Muscle layer of colon (tissue), 2 donors: Measurements from ENCODE around the gene ANKRD17.
"Not testable (repeated sequence)": the region's sequence is repeated elsewhere in the genome, so short reads cannot be mapped to it uniquely, and the experiment has no call there.

Experiments
- H3K27ac ChIP-seq: one replicate; pipeline ENCODE4 v1.7.0; 2013; ENCODE audit warnings: low read depth, mild to moderate bottlenecking, low read length, moderate library complexity
- H3K27me3 ChIP-seq, 2 donors: one replicate each; pipeline ENCODE4 v1.7.0; 2013; ENCODE audit warnings: low read length in 2 of 2, mild to moderate bottlenecking in 2 of 2; ENCODE audit not compliant: insufficient read depth in 2 of 2, control insufficient read depth in 1 of 2
- H3K36me3 ChIP-seq: one replicate; pipeline ENCODE4 v1.7.0; 2013; ENCODE audit warnings: mild to moderate bottlenecking, low read length; ENCODE audit not compliant: insufficient read depth
- H3K4me1 ChIP-seq: one replicate; pipeline ENCODE4 v1.7.0; 2013; ENCODE audit warnings: mild to moderate bottlenecking, low read length; ENCODE audit not compliant: insufficient read depth
- H3K4me3 ChIP-seq, 2 donors: one replicate each; pipeline ENCODE4 v1.7.0; 2013; ENCODE audit warnings: low read length in 2 of 2, low read depth in 1 of 2, mild to moderate bottlenecking in 1 of 2, moderate library complexity in 1 of 2
- H3K9ac ChIP-seq: one replicate; pipeline ENCODE4 v1.7.0; 2013; ENCODE audit warnings: low read length
- H3K9me3 ChIP-seq: one replicate; pipeline ENCODE4 v1.7.0; 2013; ENCODE audit warnings: mild to moderate bottlenecking, low read length
- donor health status: abdominal sarcoma.
- donor health status: Adenocarcinoma of cecum.

Gene ANKRD17

DNA sequence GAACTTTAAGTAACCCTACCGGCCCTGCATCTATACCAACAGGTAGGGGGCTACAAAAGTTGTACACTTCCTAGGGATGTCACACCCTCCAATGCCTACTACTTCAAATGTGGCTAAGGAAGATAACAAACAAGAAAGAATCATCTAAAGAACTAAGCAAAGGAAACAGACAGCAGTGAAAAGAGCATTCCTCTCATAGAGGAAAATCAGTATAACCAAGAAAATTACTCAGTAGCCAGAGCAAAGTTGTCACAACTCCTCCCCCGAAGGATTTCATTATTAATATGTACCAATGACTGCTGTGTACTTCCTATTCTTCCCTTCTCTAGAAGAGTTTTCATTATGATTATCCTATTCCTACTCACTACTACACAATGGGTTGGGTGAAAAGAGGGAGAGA is 12.6 kb downstream of the ANKRD17 start:
- H3K36me3 ChIP-seq, result no peaks in the 10 kb centered on the region
- H3K4me3 ChIP-seq, result no peak overlapping the region
- no peak overlapping the region for H3K27ac ChIP-seq
- no peaks in the 10 kb centered on the region for H3K9me3 ChIP-seq
- peaks cover 14% of the 10 kb centered on the region for H3K4me1 ChIP-seq
- no peak overlapping the region for H3K9ac ChIP-seq
- no peaks in the 10 kb centered on the region for H3K27me3 ChIP-seq

DNA sequence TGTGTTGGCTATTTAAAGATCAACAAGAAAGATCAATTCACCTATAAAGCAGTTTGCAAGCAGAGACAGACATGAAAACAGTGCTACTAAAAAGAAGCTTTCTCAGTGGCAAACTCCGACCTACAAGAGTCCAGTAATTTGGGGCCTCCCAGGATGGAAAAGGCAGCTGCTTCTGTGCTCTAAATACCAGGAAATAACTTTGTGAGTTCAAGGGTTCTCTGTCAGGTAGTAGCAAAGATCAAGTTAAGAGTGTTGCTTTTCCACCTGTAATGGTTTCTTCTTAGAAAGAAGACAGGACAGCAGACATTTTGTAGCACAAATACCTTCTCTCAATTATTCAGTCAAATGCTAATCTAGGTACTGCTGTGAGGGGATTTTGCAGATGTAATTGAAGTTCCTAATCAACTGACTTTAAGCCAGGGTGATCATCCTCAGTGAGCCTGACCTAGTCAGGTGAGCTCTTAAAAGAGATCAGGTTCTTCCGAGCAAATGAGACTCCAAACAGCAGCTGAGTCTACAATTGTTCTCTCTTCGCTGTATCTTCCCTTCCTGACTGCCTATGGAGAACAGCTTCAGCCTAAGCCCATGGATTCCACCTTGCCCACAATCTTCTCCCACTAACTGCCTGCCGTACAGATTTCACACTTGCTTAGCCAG is 13.5 kb downstream of the ANKRD17 start:
- H3K27ac ChIP-seq, result no peak overlapping the region
- peaks cover 14% of the 10 kb centered on the region for H3K4me1 ChIP-seq
- H3K36me3 ChIP-seq, result no peaks in the 10 kb centered on the region
- H3K9me3 ChIP-seq, result no peaks in the 10 kb centered on the region
- no peak overlapping the region for H3K9ac ChIP-seq
- H3K4me3 ChIP-seq, result no peak overlapping the region
- no peaks in the 10 kb centered on the region for H3K27me3 ChIP-seq

DNA sequence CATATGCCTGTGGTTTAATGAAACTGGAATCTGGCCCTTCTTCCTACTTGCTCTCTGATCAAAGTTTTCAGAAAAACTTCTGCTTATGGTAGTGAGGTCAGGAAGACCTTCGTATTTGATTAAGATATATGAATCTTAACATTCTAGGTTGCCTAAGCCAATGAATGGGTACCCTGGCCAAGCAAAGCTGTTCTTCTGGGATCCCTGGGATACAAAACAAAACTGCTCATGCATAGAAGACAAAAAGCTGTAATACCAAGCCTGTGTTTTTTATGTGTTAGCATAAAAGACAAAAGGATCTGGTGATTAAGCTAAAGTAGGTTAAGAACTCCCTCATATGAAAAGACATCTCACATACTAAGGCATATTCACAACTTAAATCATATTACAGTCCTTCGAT is 21.6 kb downstream of the ANKRD17 start:
- H3K9ac ChIP-seq, result no peak overlapping the region
- peaks cover 10% of the 10 kb centered on the region for H3K36me3 ChIP-seq
- no peak overlapping the region for H3K27ac ChIP-seq

DNA sequence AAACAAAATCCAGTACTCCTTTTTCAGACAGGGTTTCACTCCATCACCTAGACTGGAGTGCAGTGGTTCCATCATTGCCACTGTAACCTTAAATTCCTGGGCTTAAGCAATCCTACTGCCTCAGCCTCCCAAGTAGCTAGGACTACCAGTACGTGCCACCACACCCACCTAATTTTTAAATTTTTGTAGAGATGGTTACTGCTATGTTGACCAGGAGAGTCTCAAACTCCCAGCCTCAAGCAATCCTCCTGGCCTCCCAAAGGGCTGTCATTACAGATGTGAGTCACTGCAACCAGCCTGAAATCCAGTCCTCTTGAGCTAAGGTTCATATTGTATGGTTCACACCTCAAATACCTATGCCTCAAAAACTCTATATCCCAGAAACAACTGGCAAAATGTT is 22.4 kb downstream of the ANKRD17 start:
- Histone ChIP-seq H3K4me1 (peaks cover 9% of the 10 kb centered on the region), H3K4me3 (no peak overlapping the region), H3K27me3 (no peaks in the 10 kb centered on the region), H3K27ac (no peak overlapping the region), H3K9ac (no peak overlapping the region), H3K36me3 (peaks cover 10% of the 10 kb centered on the region), H3K9me3 (no peaks in the 10 kb centered on the region)

More for the DNA sequence above, 21.6 kb downstream of the ANKRD17 start:
- no peaks in the 10 kb centered on the region for H3K9me3 ChIP-seq
- no peaks in the 10 kb centered on the region for H3K27me3 ChIP-seq
- no peak overlapping the region for H3K4me3 ChIP-seq
- H3K4me1 ChIP-seq, result peaks cover 9% of the 10 kb centered on the region

DNA sequence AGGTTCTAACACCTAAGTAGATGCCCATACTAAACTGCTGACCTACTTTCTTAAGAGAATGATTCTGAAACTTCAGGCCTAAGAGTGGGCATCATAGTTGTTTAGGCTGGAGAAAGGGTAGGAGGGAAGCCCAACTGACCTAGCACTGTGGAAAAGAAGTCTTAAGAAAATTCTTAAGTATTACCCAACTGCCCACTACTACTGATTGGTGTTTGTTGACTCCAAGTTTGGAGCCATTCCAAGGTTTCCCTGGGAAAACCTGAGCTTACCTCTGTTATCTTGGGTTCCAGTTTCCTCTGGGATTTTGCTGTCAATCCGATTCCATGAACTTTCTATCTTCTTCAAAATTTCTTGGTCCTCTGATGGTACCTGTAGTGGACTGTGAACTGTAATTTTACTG is 23.9 kb downstream of the ANKRD17 start:
- H3K9ac ChIP-seq, result no peak overlapping the region
- H3K36me3 ChIP-seq, result peaks cover 10% of the 10 kb centered on the region
- no peak overlapping the region for H3K27ac ChIP-seq
- H3K9me3 ChIP-seq, result no peaks in the 10 kb centered on the region
- no peaks in the 10 kb centered on the region for H3K27me3 ChIP-seq
- H3K4me3 ChIP-seq, result no peak overlapping the region
- H3K4me1 ChIP-seq, result peaks cover 9% of the 10 kb centered on the region

DNA sequence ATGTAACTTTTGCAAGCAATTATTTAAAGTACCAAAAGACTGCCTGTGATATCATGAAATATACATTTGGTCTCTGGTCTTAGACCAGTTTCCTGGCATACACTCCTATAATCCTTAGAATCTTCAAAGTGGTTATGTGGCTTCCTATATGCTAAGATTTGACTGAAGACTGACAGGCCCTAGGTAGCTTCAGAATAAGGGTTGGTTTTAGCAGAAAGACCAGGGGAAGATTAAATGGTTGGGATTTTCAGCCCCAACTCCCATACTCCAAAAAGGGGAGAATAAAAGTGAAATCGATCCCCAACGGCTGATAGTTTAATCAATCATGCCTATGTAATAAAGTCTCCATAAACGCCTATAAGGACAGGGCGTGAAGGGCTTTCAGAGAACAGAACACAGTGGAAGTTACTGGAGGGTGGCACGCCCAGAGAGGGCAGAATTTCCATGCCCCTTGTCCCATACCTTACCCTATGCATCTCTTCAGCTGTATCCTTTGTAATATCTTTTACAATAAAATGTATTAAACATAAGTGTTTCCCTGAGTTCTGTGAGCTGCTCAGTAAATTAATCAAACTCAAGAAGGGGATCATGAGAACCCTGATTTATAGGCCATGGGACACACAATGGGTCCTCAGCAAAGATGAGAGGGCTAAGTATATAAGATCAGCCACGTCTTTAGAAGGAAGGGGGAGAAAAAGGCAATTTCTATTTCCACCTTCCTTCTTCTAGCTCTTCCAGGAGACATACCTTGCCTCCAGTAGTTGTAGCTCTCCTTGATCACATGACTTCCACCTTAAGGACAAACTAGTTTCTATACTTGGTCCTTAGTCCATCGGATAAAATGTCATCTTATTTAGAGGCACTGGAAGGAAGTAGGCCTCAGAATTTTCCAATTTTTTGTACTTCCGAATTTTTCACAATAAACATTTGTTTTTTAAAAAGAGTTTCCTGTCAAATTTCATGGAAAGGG is 26.8 kb downstream of the ANKRD17 start:
- Histone ChIP-seq H3K4me3 (no peak overlapping the region), H3K27ac (no peak overlapping the region), H3K4me1 (no peaks in the 10 kb centered on the region), H3K9me3 (no peaks in the 10 kb centered on the region), H3K36me3 (peaks cover 10% of the 10 kb centered on the region), H3K9ac (no peak overlapping the region), H3K27me3 (no peaks in the 10 kb centered on the region)

DNA sequence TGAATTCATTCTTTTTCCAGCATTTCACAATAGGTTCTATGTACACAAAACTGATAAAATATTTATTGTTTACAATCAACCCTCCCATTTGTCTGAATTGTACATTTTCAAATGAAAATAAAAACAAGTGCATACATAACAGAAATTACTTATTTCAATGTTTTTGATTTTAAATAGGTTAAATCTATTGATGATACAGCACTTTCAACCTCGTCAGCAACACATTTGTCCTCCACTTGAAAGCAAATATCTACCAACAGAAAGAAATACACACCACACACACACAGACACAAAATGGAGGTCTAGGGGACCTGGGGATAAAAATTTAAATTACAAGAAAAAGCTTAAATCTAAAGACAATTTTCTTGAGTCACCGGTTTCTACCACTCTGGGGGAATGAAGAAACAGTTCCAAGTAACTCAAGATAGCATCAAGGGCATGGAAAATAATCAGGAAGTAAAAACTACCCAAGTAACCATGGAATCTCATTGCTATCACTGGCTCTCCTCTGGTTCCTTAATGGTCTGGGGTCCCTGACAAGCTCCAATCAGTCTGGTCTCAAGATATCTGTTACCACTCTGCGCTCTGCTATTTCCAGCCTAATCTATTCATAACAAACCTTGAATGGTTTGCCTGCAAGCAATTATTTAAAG is 27.6 kb downstream of the ANKRD17 start:
- Histone ChIP-seq H3K27me3 (no peaks in the 10 kb centered on the region), H3K4me3 (no peak overlapping the region), H3K27ac (no peak overlapping the region), H3K4me1 (no peaks in the 10 kb centered on the region), H3K9me3 (no peaks in the 10 kb centered on the region), H3K9ac (no peak overlapping the region), H3K36me3 (peaks cover 10% of the 10 kb centered on the region)

DNA sequence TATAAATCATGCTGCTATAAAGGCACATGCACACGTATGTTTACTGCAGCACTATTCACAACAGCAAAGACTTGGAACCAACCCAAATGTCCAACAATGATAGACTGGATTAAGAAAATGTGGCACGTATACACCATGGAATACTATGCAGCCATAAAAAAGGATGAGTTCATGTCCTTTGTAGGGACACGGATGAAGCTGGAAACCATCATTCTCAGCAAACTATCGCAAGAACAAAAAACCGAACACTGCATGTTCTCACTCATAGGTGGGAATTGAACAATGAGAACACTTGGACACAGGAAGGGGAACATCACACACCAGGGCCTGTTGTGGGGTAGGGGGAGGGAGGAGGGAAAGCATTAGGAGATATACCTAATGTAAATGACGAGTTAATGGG is 29.8 kb downstream of the ANKRD17 start:
- not testable (repeated sequence) for H3K27me3 ChIP-seq, H3K36me3 ChIP-seq, H3K9me3 ChIP-seq, H3K27ac ChIP-seq, H3K9ac ChIP-seq, H3K4me3 ChIP-seq
- peaks cover 12% of the 10 kb centered on the region for H3K4me1 ChIP-seq

DNA sequence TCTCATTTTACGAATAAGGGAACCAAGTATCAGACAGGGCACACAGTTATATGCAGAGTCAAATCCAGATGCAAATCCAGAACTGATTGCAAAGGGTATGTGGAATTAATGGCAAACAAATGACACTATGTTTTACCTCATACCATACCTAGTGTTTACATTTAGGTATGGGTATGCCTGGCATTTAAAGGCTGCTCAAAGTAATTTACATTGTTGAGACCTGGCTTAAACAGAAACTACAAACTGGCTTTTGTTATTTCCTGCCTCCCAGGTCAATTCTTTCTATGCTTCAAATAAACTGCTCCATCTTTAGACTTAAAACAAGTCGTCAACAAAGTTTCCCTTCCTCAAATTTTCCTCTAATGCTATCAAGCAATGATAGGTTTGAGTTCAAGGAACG is 33.7 kb downstream of the ANKRD17 start:
- Histone ChIP-seq H3K36me3 (no peaks in the 10 kb centered on the region), H3K4me3 (no peak overlapping the region), H3K27ac (no peak overlapping the region), H3K4me1 (peaks cover 18% of the 10 kb centered on the region), H3K9me3 (no peaks in the 10 kb centered on the region), H3K27me3 (no peaks in the 10 kb centered on the region), H3K9ac (no peak overlapping the region)

DNA sequence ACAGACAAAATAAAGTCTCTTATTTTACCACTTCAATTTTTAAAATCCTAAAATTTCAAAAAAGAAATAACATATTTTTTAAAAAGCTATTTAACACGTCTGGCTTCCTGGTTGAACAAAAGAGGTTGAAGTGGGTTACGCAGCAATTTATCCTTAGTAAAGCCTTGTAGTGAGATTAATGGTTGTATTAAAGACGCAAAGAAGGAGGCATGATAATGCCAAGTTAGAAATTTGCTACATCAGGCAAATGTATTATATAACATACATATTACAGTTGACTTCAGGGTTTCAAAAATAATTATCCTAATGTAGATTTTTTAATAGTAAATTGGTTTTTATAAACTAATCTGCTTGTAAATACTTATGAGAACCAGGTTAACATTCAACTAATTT is 35.3 kb downstream of the ANKRD17 start:
- Histone ChIP-seq H3K4me3 (peak overlapping the region; percentile 34 to 69), H3K27ac (no peak overlapping the region), H3K4me1 (peaks cover 18% of the 10 kb centered on the region), H3K36me3 (no peaks in the 10 kb centered on the region), H3K9me3 (no peaks in the 10 kb centered on the region), H3K9ac (peak overlapping the region; percentile 39), H3K27me3 (no peaks in the 10 kb centered on the region)

DNA sequence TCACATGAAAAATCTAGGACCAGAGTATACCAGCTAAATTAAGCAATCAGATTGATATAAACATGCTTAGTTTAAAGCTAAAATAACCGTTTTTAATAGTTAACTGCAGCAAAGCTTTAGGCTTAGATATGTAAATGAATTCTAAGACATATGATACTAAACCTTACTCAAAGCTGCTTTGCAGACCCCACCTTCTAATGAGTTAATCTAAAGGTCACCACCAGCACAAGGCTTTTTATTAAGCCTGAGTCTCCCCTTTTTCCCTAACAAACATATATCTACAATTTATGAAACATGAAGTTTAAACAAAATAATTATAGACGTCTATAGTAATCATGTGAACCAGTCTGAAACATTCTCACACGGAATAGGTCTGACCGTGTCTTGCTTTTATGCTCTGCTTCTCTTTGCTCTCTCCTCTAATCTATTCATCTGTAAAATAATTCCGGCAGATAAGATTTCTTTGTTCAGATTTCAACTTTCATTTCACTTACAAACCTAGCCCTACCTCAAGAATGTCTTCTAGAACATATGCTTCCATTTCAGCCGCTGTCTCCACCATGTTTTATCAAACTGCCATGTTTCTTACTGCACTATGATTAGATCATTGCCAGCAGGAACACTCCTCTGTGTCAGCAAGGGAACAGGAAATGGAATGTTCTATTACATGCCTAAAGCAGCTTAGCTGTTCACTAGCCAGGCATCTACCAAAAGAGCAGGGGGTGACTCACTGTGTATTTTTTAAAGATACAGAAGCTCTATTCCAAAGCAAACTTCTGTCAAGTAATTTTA is 35.9 kb downstream of the ANKRD17 start:
- Histone ChIP-seq H3K4me1 (peaks cover 18% of the 10 kb centered on the region), H3K9me3 (no peaks in the 10 kb centered on the region), H3K27ac (peak overlapping the region; percentile 61), H3K27me3 (no peaks in the 10 kb centered on the region), H3K36me3 (no peaks in the 10 kb centered on the region), H3K9ac (peak overlapping the region; percentile 79), H3K4me3 (peak overlapping the region; percentile 34 to 69)
